Measurements from ENCODE around the gene HS2ST1. TPM values are rescaled to one million over a fixed set of nuclear protein-coding genes. Genes with fewer than 3 reads are reported as not detected.
A peak's percentile ranks its signal among the peaks of the same experiment; 100 is the strongest.

Gene HS2ST1
- total RNA-seq, 3 donors from 2014 or later (not counting 1 experiment from before 2014, with no cell fraction given) = 12.5 to 18.4 (median 14.3) TPM

- H3K4me3 Mint-ChIP-seq = no peak overlapping the region
- TF ChIP-seq CTCF (IDR thresholded peaks at IDR 0.05) = no peak
- WGBS (ENCODE audit: insufficient coverage) = 91% methylated on average over 6 of the region's 7 CpGs
These were observed 19.3 kb downstream of the HS2ST1 start for GRCh38 chr1:86933562-86934377.

GRCh38 chr1:86938450-86938849, 24.0 kb downstream of the HS2ST1 start:
- 86% methylated on average over 1 of the region's 1 CpG for WGBS (ENCODE audit: insufficient coverage)
- no peaks in the 10 kb centered on the region for H3K9me3 ChIP-seq (ENCODE audit: control insufficient read depth, insufficient read depth, low read length)
- Mint-ChIP-seq H3K36me3 (no peaks in the 10 kb centered on the region), H3K4me1 (peaks cover 5 to 16% of the 10 kb centered on the region in 2 donors), H3K27me3 (ENCODE audit: low read depth in 2 of 2) (no peaks in the 10 kb centered on the region), H3K27ac (no peak overlapping the region), H3K4me3 (no peak overlapping the region), H3K9me3 (no peaks in the 10 kb centered on the region)
- H3K27ac ChIP-seq (ENCODE audit: low read length) = no peak overlapping the region
- H3K4me3 ChIP-seq (ENCODE audit: low read length) = no peak overlapping the region
- H3K4me1 ChIP-seq (ENCODE audit: control insufficient read depth, insufficient read depth, low read length) = no peaks in the 10 kb centered on the region
- H3K27me3 ChIP-seq (ENCODE audit: control insufficient read depth, insufficient read depth, low read length) = no peaks in the 10 kb centered on the region
- intact Hi-C loops (cut with micrococcal nuclease) = no loop called here
- no peaks in the 10 kb centered on the region for H3K36me3 ChIP-seq (ENCODE audit: control insufficient read depth, insufficient read depth, low read length)
- no peak for ATAC-seq
- no peak for TF ChIP-seq CTCF (IDR thresholded peaks at IDR 0.05)
- no peak for DNase-seq

More at GRCh38 chr1:86933562-86934377, 19.3 kb downstream of the HS2ST1 start:
- intact Hi-C loops (cut with micrococcal nuclease) = no loop called here
- no peaks in the 10 kb centered on the region for H3K9me3 Mint-ChIP-seq
- Histone ChIP-seq H3K4me1 (ENCODE audit: control insufficient read depth, insufficient read depth, low read length) (no peaks in the 10 kb centered on the region), H3K9me3 (ENCODE audit: control insufficient read depth, insufficient read depth, low read length) (no peaks in the 10 kb centered on the region), H3K27me3 (ENCODE audit: control insufficient read depth, insufficient read depth, low read length) (no peaks in the 10 kb centered on the region), H3K4me3 (ENCODE audit: low read length) (no peak overlapping the region), H3K27ac (ENCODE audit: low read length) (no peak overlapping the region), H3K36me3 (ENCODE audit: control insufficient read depth, insufficient read depth, low read length) (no peaks in the 10 kb centered on the region)
- peak overlapping the region in 1 of 2 donors; percentile 6 for H3K27ac Mint-ChIP-seq
- peak in 1 of 2 donors; percentile 32 for DNase-seq
- ATAC-seq = no peak
- no peaks in the 10 kb centered on the region for H3K27me3 Mint-ChIP-seq (ENCODE audit: low read depth in 2 of 2)
- H3K4me1 Mint-ChIP-seq = peaks cover 8 to 16% of the 10 kb centered on the region in 2 donors
- H3K36me3 Mint-ChIP-seq = no peaks in the 10 kb centered on the region

GRCh38 chr1:86938855-86939254, 24.4 kb downstream of the HS2ST1 start:
- no peak for DNase-seq
- Histone ChIP-seq H3K27ac (ENCODE audit: low read length) (no peak overlapping the region), H3K27me3 (ENCODE audit: control insufficient read depth, insufficient read depth, low read length) (no peaks in the 10 kb centered on the region), H3K36me3 (ENCODE audit: control insufficient read depth, insufficient read depth, low read length) (no peaks in the 10 kb centered on the region), H3K9me3 (ENCODE audit: control insufficient read depth, insufficient read depth, low read length) (no peaks in the 10 kb centered on the region), H3K4me3 (ENCODE audit: low read length) (no peak overlapping the region), H3K4me1 (ENCODE audit: control insufficient read depth, insufficient read depth, low read length) (no peaks in the 10 kb centered on the region)
- peaks cover 1 to 12% of the 10 kb centered on the region in 2 donors for H3K4me1 Mint-ChIP-seq
- WGBS (ENCODE audit: insufficient coverage) = no CpG with 5 or more reads among the region's 2 CpGs
- TF ChIP-seq CTCF (IDR thresholded peaks at IDR 0.05) = no peak
- ATAC-seq = no peak
- no peak overlapping the region for H3K4me3 Mint-ChIP-seq
- no peak overlapping the region for H3K27ac Mint-ChIP-seq
- intact Hi-C loops (cut with micrococcal nuclease) = no loop called here
- no peaks in the 10 kb centered on the region for H3K9me3 Mint-ChIP-seq
- no peaks in the 10 kb centered on the region for H3K27me3 Mint-ChIP-seq (ENCODE audit: low read depth in 2 of 2)
- H3K36me3 Mint-ChIP-seq = no peaks in the 10 kb centered on the region
